ENCODE data around the gene PLEKHG4B. TPM values are rescaled to one million over a fixed set of nuclear protein-coding genes. Genes with fewer than 3 reads are reported as not detected.

The PLEKHG4B gene
- total RNA-seq, 1 experiment from 2014 or later: 44.3 TPM

GRCh38 chr5:42250-42649 lies 49.7 kb upstream of the PLEKHG4B start:
- no peak overlapping the region for H2AK5ac ChIP-seq (ENCODE audit: insufficient read length, low read length)
- no peak overlapping the region for H3K14ac ChIP-seq (ENCODE audit: insufficient read depth, low read length)
- H4K20me1 ChIP-seq (ENCODE audit: control insufficient read depth, insufficient read depth, insufficient read length): no peaks in the 10 kb centered on the region
- no peak overlapping the region for H3K27ac ChIP-seq (ENCODE audit: insufficient read length, low read depth, low read length)
- no peak overlapping the region for H2BK20ac ChIP-seq (ENCODE audit: low read depth, low read length, poor library complexity, severe bottlenecking)
- no peaks in the 10 kb centered on the region for H3K9me3 Mint-ChIP-seq
- H3K9ac ChIP-seq (ENCODE audit: extremely low read depth, insufficient read length, low read length): no peak overlapping the region
- no peak overlapping the region for H2BK15ac ChIP-seq (ENCODE audit: low read depth, low read length)
- no peak overlapping the region for H3K4me3 Mint-ChIP-seq
- no peak overlapping the region for H3K27ac Mint-ChIP-seq
- H2BK12ac ChIP-seq (ENCODE audit: insufficient read length, low read depth, low read length): no peak overlapping the region
- DNase-seq: peak; percentile 63
- no peak overlapping the region for H3K56ac ChIP-seq (ENCODE audit: insufficient read length, low read depth, low read length)
- H3K23me2 ChIP-seq (ENCODE audit: insufficient read length, low read depth, low read length, poor library complexity, severe bottlenecking): no peaks in the 10 kb centered on the region
- H2AFZ ChIP-seq (ENCODE audit: low read length): no peak overlapping the region
- no peak overlapping the region for H3K23ac ChIP-seq (ENCODE audit: insufficient read length, low read depth, low read length)
- H4K8ac ChIP-seq (replicated peaks; ENCODE audit: insufficient read length, low read depth, low read length): no peak overlapping the region
- H3K4me2 ChIP-seq (ENCODE audit: insufficient read depth, insufficient read length, low read length): no peak overlapping the region
- H3T11ph ChIP-seq (ENCODE audit: low read length): no peak overlapping the region
- no peaks in the 10 kb centered on the region for H3K27me3 ChIP-seq (ENCODE audit: insufficient read depth, low read length)
- H3K18ac ChIP-seq (ENCODE audit: insufficient read length, low read depth, low read length): no peak overlapping the region
- H3K27me3 Mint-ChIP-seq (ENCODE audit: low read depth): peaks cover 49% of the 10 kb centered on the region
- no peak overlapping the region for H2BK5ac ChIP-seq (ENCODE audit: insufficient read length, low read length)
- H3K4me1 Mint-ChIP-seq: peaks cover 3 to 6% of the 10 kb centered on the region in 2 experiments; a peak in 2 of 4 replicates
- no peaks in the 10 kb centered on the region for H3K9me3 ChIP-seq (ENCODE audit: control insufficient read depth, low read depth, low read length)
- no peaks in the 10 kb centered on the region for H3K4me1 ChIP-seq (ENCODE audit: insufficient read depth, low read length)
- no peaks in the 10 kb centered on the region for H3K79me1 ChIP-seq (ENCODE audit: insufficient read depth, low read depth, low read length, poor library complexity, severe bottlenecking)
- peak; percentile 82 for TF ChIP-seq CTCF (conservative IDR thresholded peaks at IDR 0.05)
- H3K36me3 Mint-ChIP-seq (ENCODE audit: insufficient read depth in 1 of 3, low read depth in 3 of 3): no peaks in the 10 kb centered on the region
- WGBS (ENCODE audit: extremely low coverage, insufficient read length, low lambda C conversion rate): no CpG with 5 or more reads among the region's 6 CpGs
- H4K5ac ChIP-seq (ENCODE audit: insufficient read length, low read depth, low read length): no peak overlapping the region
- no peak overlapping the region for H4K91ac ChIP-seq (ENCODE audit: insufficient read length, low read depth, low read length)
- H2BK120ac ChIP-seq (ENCODE audit: low read depth, low read length, poor library complexity, severe bottlenecking): no peak overlapping the region
- no peaks in the 10 kb centered on the region for H3K79me2 ChIP-seq (ENCODE audit: insufficient read depth, low read length)
- no peak overlapping the region for H3K4ac ChIP-seq (ENCODE audit: low read depth, low read length)

All from H9 (cell line).